T-helper 2 cell (primary cell): ENCODE measurements around the gene IRS2.

Source experiments
- DNase-seq, 5 experiments: peaks; one replicate each; pipeline versions ENCODE4 v3.0.0 to v3.0.0-alpha.2; 2012 to 2022

The IRS2 gene

GRCh38 chr13:109804654-109805053, 18.3 kb upstream of the IRS2 start:
- DNase-seq, result no peak

- DNase-seq, result no peak
Observed at GRCh38 chr13:109803825-109804224, 17.4 kb upstream of the IRS2 start.

GRCh38 chr13:109802936-109803335, 16.6 kb upstream of the IRS2 start:
- DNase-seq, result no peak

GRCh38 chr13:109795011-109795410, 8.6 kb upstream of the IRS2 start:
- DNase-seq, result peak in 1 of 5 experiments; percentile 75

GRCh38 chr13:109794095-109794494, 7.7 kb upstream of the IRS2 start:
- DNase-seq, result no peak

GRCh38 chr13:109792416-109793059, 6.2 kb upstream of the IRS2 start:
- peak in 1 of 5 experiments; percentile 87 for DNase-seq

- peak in 1 of 5 experiments; percentile 88 for DNase-seq
Observed at GRCh38 chr13:109790942-109791605, 4.7 kb upstream of the IRS2 start.

GRCh38 chr13:109790086-109790485, 3.7 kb upstream of the IRS2 start:
- DNase-seq, result no peak

GRCh38 chr13:109789262-109789661, 2.9 kb upstream of the IRS2 start:
- no peak for DNase-seq

- peak in 1 of 5 experiments; percentile 78 for DNase-seq
Observed at GRCh38 chr13:109788372-109789111, 2.2 kb upstream of the IRS2 start.

- peak in 3 of 5 experiments; percentile 24 to 69 (median 50) for DNase-seq
Observed at GRCh38 chr13:109787135-109787954, 962 bp upstream of the IRS2 start.

GRCh38 chr13:109785892-109786450, 412 bp downstream of the IRS2 start:
- DNase-seq, result peak in 2 of 5 experiments; percentile 51 to 75

GRCh38 chr13:109785141-109785891, 1.1 kb downstream of the IRS2 start:
- peak in 3 of 5 experiments; percentile 21 to 48 (median 47) for DNase-seq

GRCh38 chr13:109784590-109785140, 1.7 kb downstream of the IRS2 start:
- peak in 4 of 5 experiments; percentile 52 to 77 (median 56) for DNase-seq

- DNase-seq, result no peak
Observed at GRCh38 chr13:109783815-109784589, 2.4 kb downstream of the IRS2 start.

GRCh38 chr13:109783447-109783814, 3.0 kb downstream of the IRS2 start:
- DNase-seq, result no peak

- DNase-seq, result peak in 1 of 5 experiments; percentile 22
Observed at GRCh38 chr13:109782823-109783431, 3.5 kb downstream of the IRS2 start.

- DNase-seq, result no peak
Observed at GRCh38 chr13:109782066-109782822, 4.1 kb downstream of the IRS2 start.

GRCh38 chr13:109781384-109782065, 4.9 kb downstream of the IRS2 start:
- no peak for DNase-seq
